SK-N-SH (cell line): ENCODE measurements around the gene HSD11B1L. TPM values are rescaled to one million over a fixed set of nuclear protein-coding genes. Genes with fewer than 3 reads are reported as not detected.

Experiments
- CTCF ChIA-PET: fragments of 300-600, 350-600 bp; formaldehyde crosslinking; extraction: SDS; loops from one replicate; lab custom pipeline; 2021; lab: Yijun Ruan, JAX
- POLR2A ChIA-PET: fragments of 350-600 bp; sonication (Branson Sonifier 250); formaldehyde crosslinking; extraction: SDS; loops from one replicate; lab custom pipeline; 2020; ENCODE audit warnings: antibody characterized with exemption, inconsistent platforms; lab: Yijun Ruan, JAX
- DNase-seq: peaks from one replicate; pipeline ENCODE4 v3.0.0; 2012
- H2AFZ ChIP-seq: fragments of 200-600 bp; sonication (generic); 2 replicates; pipeline ENCODE4 v1.8.1; 2016; ENCODE audit warnings: antibody characterized with exemption, mild to moderate bottlenecking, low read depth
- H3F3A ChIP-seq: fragments of 200-600 bp; sonication (generic); replicated peaks from 2 replicates; pipeline ENCODE3; 2016; ENCODE audit warnings: antibody characterized with exemption, mild to moderate bottlenecking; ENCODE audit not compliant: insufficient read depth
- H3K27ac ChIP-seq, 2 experiments: fragments of 200-500 bp in 1 of 2; fragments of 200-600 bp in 1 of 2; sonication (Bioruptor generic) in 1 of 2; sonication (generic), shearing (Covaris generic) in 1 of 2; 2 replicates each; pipeline versions ENCODE4 v1.5.1 to v1.6.1; 2014 to 2016; ENCODE audit warnings: low read depth in 2 of 2, inconsistent platforms in 1 of 2, low read length in 1 of 2, mild to moderate bottlenecking in 1 of 2, mixed read lengths in 1 of 2
- H3K27me3 ChIP-seq: fragments of 200-600 bp; sonication (generic), shearing (Covaris generic); 2 replicates; pipeline ENCODE4 v1.6.1; 2016; ENCODE audit warnings: mixed run types; ENCODE audit not compliant: insufficient read depth
- H3K36me3 ChIP-seq, 2 experiments: fragments of 200-500 bp in 1 of 2; fragments of 200-600 bp in 1 of 2; sonication (Bioruptor generic) in 1 of 2; sonication (generic) in 1 of 2; replicated peaks in 1 of 2; 2 replicates each; pipeline versions ENCODE3 to v1.5.1; 2014 to 2016; ENCODE audit warnings: low read length in 1 of 2, mild to moderate bottlenecking in 1 of 2; ENCODE audit not compliant: insufficient read depth in 2 of 2, control insufficient read depth in 1 of 2
- H3K4me1 ChIP-seq, 2 experiments: fragments of 200-500 bp in 1 of 2; fragments of 200-600 bp in 1 of 2; sonication (Bioruptor generic) in 1 of 2; sonication (generic), shearing (Covaris generic) in 1 of 2; 2 replicates each; pipeline versions ENCODE4 v1.5.1 to v1.6.1; 2014 to 2016; ENCODE audit warnings: low read depth in 1 of 2, low read length in 1 of 2, mixed run types in 1 of 2; ENCODE audit not compliant: insufficient read depth in 2 of 2, control insufficient read depth in 1 of 2
- H3K4me2 ChIP-seq: fragments of 200-600 bp; sonication (generic), shearing (Covaris generic); 2 replicates; pipeline ENCODE4 v1.6.1; 2017; ENCODE audit warnings: mixed run types
- H3K4me3 ChIP-seq, 2 experiments: fragments of 200-500 bp in 1 of 2; fragments of 200-600 bp in 1 of 2; sonication (Bioruptor generic) in 1 of 2; sonication (generic), shearing (Covaris generic) in 1 of 2; 2 replicates each; pipeline versions ENCODE4 v1.5.1 to v1.8.1; 2014 to 2016; ENCODE audit warnings: low read depth in 2 of 2, inconsistent platforms in 1 of 2, low read length in 1 of 2, mild to moderate bottlenecking in 1 of 2, mixed read lengths in 1 of 2, moderate library complexity in 1 of 2
- H3K79me2 ChIP-seq: fragments of 200-600 bp; sonication (generic); 2 replicates; pipeline ENCODE4 v1.8.1; 2017; ENCODE audit warnings: mild to moderate bottlenecking; ENCODE audit not compliant: insufficient read depth
- H3K9ac ChIP-seq: fragments of 200-600 bp; sonication (generic); 2 replicates; pipeline ENCODE4 v1.6.1; 2017; ENCODE audit warnings: mixed run types
- H3K9me2 ChIP-seq: fragments of 200-600 bp; sonication (generic); 2 replicates; pipeline ENCODE4 v1.6.1; 2017; ENCODE audit warnings: mixed run types
- H3K9me3 ChIP-seq: fragments of 200-600 bp; sonication (generic); 2 replicates; pipeline ENCODE4 v1.6.1; 2017; ENCODE audit warnings: mixed run types, mild to moderate bottlenecking, moderate library complexity
- H4K20me1 ChIP-seq: fragments of 200-600 bp; sonication (generic); 2 replicates; pipeline ENCODE4 v1.6.1; 2017; ENCODE audit warnings: mild to moderate bottlenecking, mixed run types; ENCODE audit not compliant: insufficient read depth
- CHD2 ChIP-seq: fragments of 150-350 bp; IDR thresholded peaks from 2 replicates; pipeline ENCODE4 v1.6.1; 2018; ENCODE audit warnings: low read length; ENCODE audit not compliant: partially characterized antibody
- FOXJ3 ChIP-seq: sonication (generic); formaldehyde crosslinking; IDR thresholded peaks from 2 replicates; pipeline ENCODE4 v1.5.1; 2020; ENCODE audit warnings: mild to moderate bottlenecking, missing genetic modification reagents
- GABPA ChIP-seq: IDR thresholded peaks from 2 replicates; pipeline ENCODE4 v1.4.0; 2012; ENCODE audit warnings: low read depth, mild to moderate bottlenecking
- NFIC ChIP-seq: IDR thresholded peaks from 2 replicates; pipeline ENCODE4 v1.4.0; 2012; ENCODE audit warnings: borderline replicate concordance
- POLR2AphosphoS5 ChIP-seq: IDR thresholded peaks from 2 replicates; pipeline ENCODE4 v1.6.1; 2012; ENCODE audit warnings: low read depth, low read length
- RCOR1 ChIP-seq: fragments of 150-350 bp; IDR thresholded peaks from 2 replicates; pipeline ENCODE4 v1.6.1; 2017; ENCODE audit warnings: antibody characterized with exemption, low read length
- RFX5 ChIP-seq: IDR thresholded peaks from 2 replicates; pipeline ENCODE4 v1.6.1; 2012; ENCODE audit warnings: mild to moderate bottlenecking, improper control_type of control experiment, low read length
- SIN3A ChIP-seq: IDR thresholded peaks from 2 replicates; pipeline ENCODE4 v1.6.1; 2012; ENCODE audit warnings: low read depth, mild to moderate bottlenecking, low read length, moderate library complexity, borderline replicate concordance
- TCF12 ChIP-seq: IDR thresholded peaks from 2 replicates; pipeline ENCODE4 v1.4.0; 2012
- YY1 ChIP-seq: IDR thresholded peaks from 2 replicates; pipeline ENCODE4 v1.4.0; 2012; ENCODE audit warnings: low read depth, mild to moderate bottlenecking
- WGBS: methylation state at CpG from one replicate; pipeline ENCODE4 v1.1.6; 2017; ENCODE audit warnings: low lambda C conversion rate; 5-methylcytosine and 5-hydroxymethylcytosine counted together
- polyA plus RNA-seq, 3 experiments: library from polyadenylated mRNA; depleted of rRNA; stranded (reverse); fragments of >200 nt; gene quantifications; 2 replicates each; pipeline ENCODE4 v1.2.3, GENCODE V29; 2012
- TF ChIP-seq, protein P1 (sequence below): fragments of 200-600 bp; sonication (generic); IDR thresholded peaks from 2 replicates; pipeline ENCODE4 v1.6.1; 2017; ENCODE audit warnings: antibody characterized with exemption, mild to moderate bottlenecking, moderate library complexity
- TF ChIP-seq, protein P2 (sequence below): IDR thresholded peaks from 2 replicates; pipeline ENCODE4 v1.6.1; 2012; ENCODE audit warnings: mild to moderate bottlenecking, low read depth, low read length, moderate library complexity
- TF ChIP-seq, protein P3 (sequence below): fragments of 150-350 bp; IDR thresholded peaks from 2 replicates; pipeline ENCODE4 v1.6.1; 2017; ENCODE audit warnings: antibody characterized with exemption, low read length, low read depth, borderline replicate concordance
- TF ChIP-seq, protein P4 (sequence below): fragments of 150-350 bp; IDR thresholded peaks from 2 replicates; pipeline ENCODE4 v1.6.1; 2016; ENCODE audit warnings: mild to moderate bottlenecking, low read depth, low read length

The HSD11B1L gene
- polyA plus RNA-seq, 1 of the 3 experiments (the other 2 are of a cell fraction): 53.3 TPM

DNA sequence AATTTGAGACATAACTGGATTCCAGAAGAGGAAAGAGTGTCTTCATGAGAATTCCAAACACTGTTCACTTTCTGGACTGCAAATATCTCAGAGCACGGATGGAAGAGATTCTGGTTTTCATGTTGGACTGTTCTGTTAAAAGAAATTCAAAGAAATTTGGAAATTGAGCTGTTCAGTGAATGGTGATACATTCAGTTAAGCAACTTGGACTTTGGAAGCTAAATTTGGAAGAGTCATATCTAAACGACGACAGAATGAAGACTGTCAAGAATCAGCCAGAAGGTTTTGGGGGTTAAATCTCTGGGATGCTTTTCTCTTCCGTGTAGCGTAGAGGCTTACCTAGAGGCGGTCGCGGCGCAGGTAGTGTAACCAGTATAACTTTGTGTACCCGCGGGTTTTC, 32.4 kb upstream of the HSD11B1L start:
- H3K79me2 ChIP-seq: peaks cover 45% of the 10 kb centered on the region
- H3K9ac ChIP-seq: no peak overlapping the region
- no peaks in the 10 kb centered on the region for H3K9me3 ChIP-seq
- peaks cover 5% of the 10 kb centered on the region for H3F3A ChIP-seq
- no peak overlapping the region for H3K4me2 ChIP-seq
- 97% methylated on average over 8 of the region's 11 CpGs for WGBS
- ChIA-PET CTCF (no interaction called here), POLR2A (no interaction called here)
- H4K20me1 ChIP-seq: peaks cover 40% of the 10 kb centered on the region
- H3K4me3 ChIP-seq: no peak overlapping the region
- no peak for DNase-seq
- H3K27me3 ChIP-seq: no peaks in the 10 kb centered on the region
- TF ChIP-seq YY1 (no peak), CHD2 (no peak), RCOR1 (no peak), SIN3A (no peak), NFIC (no peak), FOXJ3 (CRISPR knock-in tag) (no peak), GABPA (no peak), POLR2AphosphoS5 (no peak), RFX5 (no peak), TCF12 (no peak)
- TF ChIP-seq, protein P1, sequence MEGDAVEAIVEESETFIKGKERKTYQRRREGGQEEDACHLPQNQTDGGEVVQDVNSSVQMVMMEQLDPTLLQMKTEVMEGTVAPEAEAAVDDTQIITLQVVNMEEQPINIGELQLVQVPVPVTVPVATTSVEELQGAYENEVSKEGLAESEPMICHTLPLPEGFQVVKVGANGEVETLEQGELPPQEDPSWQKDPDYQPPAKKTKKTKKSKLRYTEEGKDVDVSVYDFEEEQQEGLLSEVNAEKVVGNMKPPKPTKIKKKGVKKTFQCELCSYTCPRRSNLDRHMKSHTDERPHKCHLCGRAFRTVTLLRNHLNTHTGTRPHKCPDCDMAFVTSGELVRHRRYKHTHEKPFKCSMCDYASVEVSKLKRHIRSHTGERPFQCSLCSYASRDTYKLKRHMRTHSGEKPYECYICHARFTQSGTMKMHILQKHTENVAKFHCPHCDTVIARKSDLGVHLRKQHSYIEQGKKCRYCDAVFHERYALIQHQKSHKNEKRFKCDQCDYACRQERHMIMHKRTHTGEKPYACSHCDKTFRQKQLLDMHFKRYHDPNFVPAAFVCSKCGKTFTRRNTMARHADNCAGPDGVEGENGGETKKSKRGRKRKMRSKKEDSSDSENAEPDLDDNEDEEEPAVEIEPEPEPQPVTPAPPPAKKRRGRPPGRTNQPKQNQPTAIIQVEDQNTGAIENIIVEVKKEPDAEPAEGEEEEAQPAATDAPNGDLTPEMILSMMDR: no peak
- TF ChIP-seq, protein P2, sequence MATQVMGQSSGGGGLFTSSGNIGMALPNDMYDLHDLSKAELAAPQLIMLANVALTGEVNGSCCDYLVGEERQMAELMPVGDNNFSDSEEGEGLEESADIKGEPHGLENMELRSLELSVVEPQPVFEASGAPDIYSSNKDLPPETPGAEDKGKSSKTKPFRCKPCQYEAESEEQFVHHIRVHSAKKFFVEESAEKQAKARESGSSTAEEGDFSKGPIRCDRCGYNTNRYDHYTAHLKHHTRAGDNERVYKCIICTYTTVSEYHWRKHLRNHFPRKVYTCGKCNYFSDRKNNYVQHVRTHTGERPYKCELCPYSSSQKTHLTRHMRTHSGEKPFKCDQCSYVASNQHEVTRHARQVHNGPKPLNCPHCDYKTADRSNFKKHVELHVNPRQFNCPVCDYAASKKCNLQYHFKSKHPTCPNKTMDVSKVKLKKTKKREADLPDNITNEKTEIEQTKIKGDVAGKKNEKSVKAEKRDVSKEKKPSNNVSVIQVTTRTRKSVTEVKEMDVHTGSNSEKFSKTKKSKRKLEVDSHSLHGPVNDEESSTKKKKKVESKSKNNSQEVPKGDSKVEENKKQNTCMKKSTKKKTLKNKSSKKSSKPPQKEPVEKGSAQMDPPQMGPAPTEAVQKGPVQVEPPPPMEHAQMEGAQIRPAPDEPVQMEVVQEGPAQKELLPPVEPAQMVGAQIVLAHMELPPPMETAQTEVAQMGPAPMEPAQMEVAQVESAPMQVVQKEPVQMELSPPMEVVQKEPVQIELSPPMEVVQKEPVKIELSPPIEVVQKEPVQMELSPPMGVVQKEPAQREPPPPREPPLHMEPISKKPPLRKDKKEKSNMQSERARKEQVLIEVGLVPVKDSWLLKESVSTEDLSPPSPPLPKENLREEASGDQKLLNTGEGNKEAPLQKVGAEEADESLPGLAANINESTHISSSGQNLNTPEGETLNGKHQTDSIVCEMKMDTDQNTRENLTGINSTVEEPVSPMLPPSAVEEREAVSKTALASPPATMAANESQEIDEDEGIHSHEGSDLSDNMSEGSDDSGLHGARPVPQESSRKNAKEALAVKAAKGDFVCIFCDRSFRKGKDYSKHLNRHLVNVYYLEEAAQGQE: no peak
- TF ChIP-seq, protein P3, sequence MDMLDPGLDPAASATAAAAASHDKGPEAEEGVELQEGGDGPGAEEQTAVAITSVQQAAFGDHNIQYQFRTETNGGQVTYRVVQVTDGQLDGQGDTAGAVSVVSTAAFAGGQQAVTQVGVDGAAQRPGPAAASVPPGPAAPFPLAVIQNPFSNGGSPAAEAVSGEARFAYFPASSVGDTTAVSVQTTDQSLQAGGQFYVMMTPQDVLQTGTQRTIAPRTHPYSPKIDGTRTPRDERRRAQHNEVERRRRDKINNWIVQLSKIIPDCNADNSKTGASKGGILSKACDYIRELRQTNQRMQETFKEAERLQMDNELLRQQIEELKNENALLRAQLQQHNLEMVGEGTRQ: no peak
- TF ChIP-seq, protein P4, sequence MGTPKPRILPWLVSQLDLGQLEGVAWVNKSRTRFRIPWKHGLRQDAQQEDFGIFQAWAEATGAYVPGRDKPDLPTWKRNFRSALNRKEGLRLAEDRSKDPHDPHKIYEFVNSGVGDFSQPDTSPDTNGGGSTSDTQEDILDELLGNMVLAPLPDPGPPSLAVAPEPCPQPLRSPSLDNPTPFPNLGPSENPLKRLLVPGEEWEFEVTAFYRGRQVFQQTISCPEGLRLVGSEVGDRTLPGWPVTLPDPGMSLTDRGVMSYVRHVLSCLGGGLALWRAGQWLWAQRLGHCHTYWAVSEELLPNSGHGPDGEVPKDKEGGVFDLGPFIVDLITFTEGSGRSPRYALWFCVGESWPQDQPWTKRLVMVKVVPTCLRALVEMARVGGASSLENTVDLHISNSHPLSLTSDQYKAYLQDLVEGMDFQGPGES: no peak
- H2AFZ ChIP-seq: no peak overlapping the region
- no peaks in the 10 kb centered on the region for H3K4me1 ChIP-seq
- no peak overlapping the region for H3K27ac ChIP-seq
- peaks cover 75 to 81% of the 10 kb centered on the region in 2 experiments for H3K36me3 ChIP-seq
- no peaks in the 10 kb centered on the region for H3K9me2 ChIP-seq
